22Rv1 (cell line): ENCODE data around the gene ITPKC.
A peak's percentile ranks its signal among the peaks of the same experiment; 100 is the strongest.

Source experiments
- H3K27ac ChIP-seq: fragments of 450-650 bp; 2 replicates; pipeline ENCODE4 v1.5.1; 2017
- ZFX ChIP-seq: fragments of 450-650 bp; IDR thresholded peaks from 2 replicates; pipeline ENCODE4 v1.6.1; 2017; ENCODE audit warnings: antibody characterized with exemption, borderline replicate concordance
- TF ChIP-seq, protein P1 (sequence below): fragments of 450-650 bp; IDR thresholded peaks from 2 replicates; pipeline ENCODE4 v1.5.1; 2017; ENCODE audit warnings: mild to moderate bottlenecking

The ITPKC gene

GRCh38 chr19:40690693-40691420, 26.1 kb upstream of the ITPKC start:
- TF ChIP-seq, protein P1, sequence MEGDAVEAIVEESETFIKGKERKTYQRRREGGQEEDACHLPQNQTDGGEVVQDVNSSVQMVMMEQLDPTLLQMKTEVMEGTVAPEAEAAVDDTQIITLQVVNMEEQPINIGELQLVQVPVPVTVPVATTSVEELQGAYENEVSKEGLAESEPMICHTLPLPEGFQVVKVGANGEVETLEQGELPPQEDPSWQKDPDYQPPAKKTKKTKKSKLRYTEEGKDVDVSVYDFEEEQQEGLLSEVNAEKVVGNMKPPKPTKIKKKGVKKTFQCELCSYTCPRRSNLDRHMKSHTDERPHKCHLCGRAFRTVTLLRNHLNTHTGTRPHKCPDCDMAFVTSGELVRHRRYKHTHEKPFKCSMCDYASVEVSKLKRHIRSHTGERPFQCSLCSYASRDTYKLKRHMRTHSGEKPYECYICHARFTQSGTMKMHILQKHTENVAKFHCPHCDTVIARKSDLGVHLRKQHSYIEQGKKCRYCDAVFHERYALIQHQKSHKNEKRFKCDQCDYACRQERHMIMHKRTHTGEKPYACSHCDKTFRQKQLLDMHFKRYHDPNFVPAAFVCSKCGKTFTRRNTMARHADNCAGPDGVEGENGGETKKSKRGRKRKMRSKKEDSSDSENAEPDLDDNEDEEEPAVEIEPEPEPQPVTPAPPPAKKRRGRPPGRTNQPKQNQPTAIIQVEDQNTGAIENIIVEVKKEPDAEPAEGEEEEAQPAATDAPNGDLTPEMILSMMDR = no peak
- TF ChIP-seq ZFX = no peak
- peak overlapping the region; percentile 79 for H3K27ac ChIP-seq

- peak overlapping the region; percentile 79 for H3K27ac ChIP-seq
- TF ChIP-seq, protein P1 = no peak
- TF ChIP-seq ZFX = no peak
These were observed 25.3 kb upstream of the ITPKC start for GRCh38 chr19:40691421-40692211.

DNA sequence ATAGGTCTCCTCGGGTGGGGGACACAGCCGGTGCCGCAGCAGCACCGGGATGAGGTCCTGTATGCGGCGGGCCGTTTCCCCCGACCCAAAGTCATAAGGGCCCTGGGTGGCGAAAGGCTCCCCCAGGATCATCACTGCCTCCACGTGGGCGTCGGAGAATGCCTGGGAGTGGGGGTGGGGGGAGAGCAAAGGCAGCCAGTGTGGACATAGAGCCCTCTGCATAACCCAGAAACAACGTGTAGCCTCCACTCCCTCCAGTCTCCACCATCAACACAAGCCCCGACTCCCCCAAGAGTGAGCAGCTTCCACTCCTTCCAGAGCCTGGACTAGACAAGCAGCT, 24.7 kb upstream of the ITPKC start:
- TF ChIP-seq ZFX = no peak
- TF ChIP-seq, protein P1 = no peak
- no peak overlapping the region for H3K27ac ChIP-seq

DNA sequence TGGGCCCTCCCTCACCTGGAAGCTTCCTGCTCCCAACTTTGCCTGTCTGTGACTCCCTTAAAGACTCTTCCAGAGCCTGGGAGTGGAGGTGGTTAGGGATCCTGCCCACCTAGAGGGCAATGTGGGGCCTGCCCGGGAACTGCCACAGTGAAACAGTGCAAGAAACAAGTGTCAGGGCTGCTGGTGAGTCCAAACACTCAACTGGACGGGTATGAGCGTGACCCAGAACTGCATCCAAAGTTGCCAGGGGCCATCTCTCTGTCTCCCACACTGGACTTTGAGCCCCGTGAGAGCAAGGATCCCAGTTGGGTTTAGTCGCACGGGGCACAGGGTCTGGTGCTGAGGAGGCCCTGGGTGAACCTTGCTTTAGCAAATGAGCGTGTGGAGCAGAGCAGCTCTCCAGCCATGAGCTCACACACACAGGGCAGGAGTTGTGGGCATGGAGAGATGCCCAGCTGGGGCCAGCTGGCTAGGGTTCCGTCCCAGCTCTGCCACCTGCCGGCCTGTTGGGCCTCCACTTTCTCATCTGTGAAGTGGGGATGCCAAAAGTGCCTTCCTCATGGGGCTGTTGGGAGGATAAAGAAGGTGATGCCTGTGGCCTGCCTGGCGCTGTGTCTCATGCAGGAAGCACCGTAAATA, 23.6 kb upstream of the ITPKC start:
- H3K27ac ChIP-seq = no peak overlapping the region
- TF ChIP-seq, protein P1 = no peak
- no peak for TF ChIP-seq ZFX

DNA sequence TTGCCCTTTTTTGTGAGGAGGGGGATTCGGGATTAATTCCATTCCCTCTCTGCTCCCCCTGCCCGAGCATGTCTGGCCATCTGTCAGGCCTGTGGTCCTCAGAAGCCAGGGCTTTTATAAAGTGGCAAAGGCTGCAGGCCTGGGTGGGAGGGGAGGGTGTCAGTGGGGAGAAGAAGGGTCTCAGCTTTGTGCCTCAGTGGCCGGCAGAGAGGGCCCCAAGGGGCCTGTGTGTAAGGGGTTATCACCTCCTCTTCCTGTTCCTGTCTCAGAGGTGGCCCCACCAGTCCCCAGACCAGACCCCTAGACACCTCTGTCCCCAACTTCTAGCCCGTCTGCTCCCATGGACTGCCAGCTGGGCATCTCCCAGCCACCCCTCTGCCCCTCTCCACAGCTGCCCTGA, 23.0 kb upstream of the ITPKC start:
- TF ChIP-seq ZFX = no peak
- TF ChIP-seq, protein P1 = no peak

DNA sequence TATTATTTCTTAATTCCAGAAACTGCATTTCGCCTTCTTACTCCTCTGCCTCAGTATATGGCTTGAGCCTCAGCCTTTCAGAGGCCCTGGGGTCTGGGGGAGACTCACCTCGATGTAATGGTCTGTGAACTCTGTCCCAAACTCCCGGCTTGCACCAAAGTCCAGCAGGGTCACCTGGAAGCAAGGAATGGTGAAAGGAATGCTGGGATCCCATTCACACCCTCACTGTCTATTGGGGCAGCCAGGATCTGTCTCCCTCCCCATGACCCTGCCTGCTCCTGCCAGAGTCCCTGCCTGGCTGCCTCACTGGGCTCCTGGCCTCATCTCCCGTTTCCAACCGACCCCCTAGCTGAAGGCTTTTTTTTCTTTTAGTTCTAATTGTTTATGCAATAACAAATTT, 21.0 kb upstream of the ITPKC start:
- H3K27ac ChIP-seq = no peak overlapping the region
- no peak for TF ChIP-seq ZFX
- TF ChIP-seq, protein P1 = no peak

More for the DNA sequence above, 23.0 kb upstream of the ITPKC start:
- H3K27ac ChIP-seq = no peak overlapping the region
